NCI-H2029 (cell line): Measurements from ENCODE around the gene HNRNPUL2.
"Not testable (repeated sequence)": the region's sequence is repeated elsewhere in the genome, so short reads cannot be mapped to it uniquely, and the experiment has no call there.

Experiments used
- DNase-seq: peaks from one replicate; lab custom pipeline; 2025; lab: John Stamatoyannopoulos, UW

HNRNPUL2 gene

DNA sequence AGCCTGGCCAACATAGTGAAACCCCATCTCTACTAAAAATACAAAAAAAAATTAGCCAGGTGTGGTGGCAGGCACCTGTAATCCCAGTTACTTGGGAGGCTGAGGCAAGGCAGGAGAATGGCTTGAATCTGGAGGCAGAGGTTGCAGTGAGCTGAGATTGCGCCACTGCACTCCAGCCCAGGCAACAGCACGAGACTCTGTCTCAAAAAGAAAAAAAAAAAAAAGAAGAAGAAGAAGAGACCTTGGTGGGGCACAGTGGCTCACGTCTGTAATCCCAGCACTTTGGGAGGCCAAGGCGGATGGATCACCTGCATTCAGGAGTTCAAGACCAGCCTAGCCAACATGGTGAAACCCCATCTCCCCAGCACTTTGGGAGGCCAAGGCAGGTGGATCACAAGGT, 23.3 kb downstream of the HNRNPUL2 start:
- not testable (repeated sequence) for DNase-seq

DNA sequence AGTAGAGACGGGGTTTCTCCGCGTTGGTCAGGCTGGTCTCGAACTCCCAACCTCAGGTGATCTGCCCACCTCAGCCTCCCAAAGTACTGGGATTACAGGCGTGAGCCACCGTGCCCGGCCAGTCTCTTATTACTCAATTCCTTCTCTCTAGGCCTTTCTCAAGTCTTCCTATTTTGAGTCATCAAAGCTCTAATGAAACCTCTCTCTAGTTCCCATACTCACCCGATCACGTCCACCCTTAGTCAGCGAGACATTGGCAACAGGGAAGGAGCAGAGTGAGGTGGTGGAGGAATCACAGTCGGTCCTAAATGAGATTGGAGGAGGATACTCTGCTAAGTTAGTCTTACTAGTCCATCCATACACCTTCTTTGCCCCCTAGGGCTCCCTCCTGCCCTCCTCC, 25.0 kb downstream of the HNRNPUL2 start:
- DNase-seq, result no peak

DNA sequence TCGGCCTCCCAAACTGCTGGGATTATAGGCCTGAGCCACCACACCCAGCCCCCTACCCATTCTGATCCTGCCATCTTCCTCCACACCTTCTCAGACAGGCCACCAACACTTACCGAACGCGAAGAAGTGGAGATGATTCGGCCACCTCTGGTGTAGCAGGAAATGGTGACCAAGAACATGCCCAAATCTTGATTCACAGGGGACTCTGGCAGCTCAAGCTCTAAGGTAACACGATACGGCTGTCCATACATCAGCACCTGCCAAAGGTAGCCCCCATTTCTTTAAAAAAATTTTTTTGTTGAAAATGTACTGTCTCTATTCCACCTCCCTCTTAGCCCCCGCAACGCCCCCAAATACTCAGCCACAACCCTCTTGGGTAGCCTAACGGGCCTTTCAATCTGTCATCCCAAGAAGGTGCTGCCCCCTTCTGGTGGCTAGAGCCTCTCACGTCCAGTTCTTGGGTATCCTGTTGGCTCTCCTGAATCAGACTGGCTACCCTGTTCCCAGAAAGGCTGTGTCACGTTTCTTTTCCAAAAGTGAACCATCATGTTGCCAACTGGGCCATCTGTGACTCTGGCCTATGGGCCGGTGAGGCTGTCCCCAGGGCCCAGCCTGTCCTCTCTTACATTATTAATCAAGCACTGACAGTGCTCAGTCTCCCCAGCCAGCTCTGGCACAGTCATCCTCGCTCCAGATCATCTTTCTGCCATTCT, 32.6 kb downstream of the HNRNPUL2 start:
- DNase-seq, result peak; percentile 52

DNA sequence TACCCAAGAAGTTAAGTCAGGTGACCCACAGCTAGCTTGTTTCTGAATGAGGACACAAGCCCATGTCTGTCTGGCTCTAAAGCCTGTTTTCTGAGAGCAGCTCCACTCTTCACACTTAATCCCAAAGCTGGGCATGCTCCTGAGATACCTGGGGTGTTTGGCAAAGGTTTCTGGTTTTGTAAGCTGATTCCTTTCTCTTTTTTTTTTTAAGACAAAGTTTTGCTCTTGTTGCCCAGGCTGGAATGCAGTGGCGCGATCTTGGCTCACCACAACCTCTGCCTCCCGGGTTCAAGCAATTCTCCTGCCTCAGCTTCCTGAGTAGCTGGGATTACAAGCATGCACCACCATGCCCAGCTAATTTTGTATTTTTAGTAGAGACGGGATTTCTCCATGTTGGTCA, 33.6 kb downstream of the HNRNPUL2 start:
- DNase-seq, result not testable (repeated sequence)

DNA sequence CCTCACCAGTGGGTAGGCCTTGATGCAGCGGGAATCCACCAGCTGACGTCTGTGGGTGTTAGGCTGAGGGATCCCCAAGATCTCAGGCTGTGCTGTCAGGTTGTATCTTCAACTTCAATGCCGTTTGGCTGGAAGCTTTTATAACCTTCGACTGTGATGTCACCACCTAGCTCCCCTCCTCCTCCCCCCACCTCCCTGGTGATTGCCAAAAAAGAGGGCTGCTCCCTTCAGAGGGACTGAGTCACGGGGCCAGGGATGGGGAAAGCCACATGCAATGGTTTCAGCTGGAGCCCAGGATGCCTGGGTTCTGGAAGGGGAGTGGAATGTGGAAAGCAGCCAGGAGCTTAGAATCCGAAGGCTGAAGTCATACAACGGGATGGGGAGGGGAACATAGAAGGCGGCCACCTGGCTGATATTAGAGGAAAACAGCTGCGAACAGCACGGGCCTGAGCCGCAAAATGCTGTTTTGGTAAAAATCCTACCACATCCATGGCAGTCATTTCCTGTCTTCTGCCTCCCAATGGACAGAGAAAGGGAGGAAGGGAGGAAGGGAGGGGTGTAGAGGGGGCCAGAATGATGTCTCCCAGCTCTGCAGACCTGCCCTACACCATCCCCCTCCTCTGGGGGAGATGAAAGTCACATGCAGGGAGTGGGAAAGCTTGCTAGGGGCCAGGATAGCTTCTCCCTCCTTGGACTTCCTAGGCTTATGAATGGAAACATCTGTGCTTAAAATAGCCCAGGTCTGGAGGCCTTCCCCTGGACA, 37.7 kb downstream of the HNRNPUL2 start, which contains the start of gene LRRN4CL:
TSS of gene LRRN4CL (minus strand) at position 110 of the 763 bp plus-strand sequence. CDS start 1,022 bp downstream, outside the sequence.
- DNase-seq, result no peak

DNA sequence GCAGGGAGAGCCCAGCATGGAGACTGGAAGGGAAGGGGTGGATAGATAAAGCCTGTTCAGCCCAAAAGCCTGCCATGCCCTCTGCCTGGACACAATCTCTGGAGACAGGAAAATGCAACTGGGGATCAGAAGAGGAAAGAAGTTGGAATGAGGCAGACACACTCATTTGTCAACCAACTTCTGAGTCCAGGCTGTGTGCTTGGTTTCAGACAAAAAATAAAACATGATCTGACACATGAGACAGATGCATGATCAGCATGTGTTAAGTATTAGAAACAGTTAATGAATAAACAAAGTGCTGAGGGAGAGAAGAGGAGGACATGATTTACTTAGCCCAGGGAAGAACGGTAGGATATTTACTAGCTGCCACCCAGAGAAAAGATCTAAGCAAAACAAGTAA, 38.8 kb downstream of the HNRNPUL2 start:
- no peak for DNase-seq

DNA sequence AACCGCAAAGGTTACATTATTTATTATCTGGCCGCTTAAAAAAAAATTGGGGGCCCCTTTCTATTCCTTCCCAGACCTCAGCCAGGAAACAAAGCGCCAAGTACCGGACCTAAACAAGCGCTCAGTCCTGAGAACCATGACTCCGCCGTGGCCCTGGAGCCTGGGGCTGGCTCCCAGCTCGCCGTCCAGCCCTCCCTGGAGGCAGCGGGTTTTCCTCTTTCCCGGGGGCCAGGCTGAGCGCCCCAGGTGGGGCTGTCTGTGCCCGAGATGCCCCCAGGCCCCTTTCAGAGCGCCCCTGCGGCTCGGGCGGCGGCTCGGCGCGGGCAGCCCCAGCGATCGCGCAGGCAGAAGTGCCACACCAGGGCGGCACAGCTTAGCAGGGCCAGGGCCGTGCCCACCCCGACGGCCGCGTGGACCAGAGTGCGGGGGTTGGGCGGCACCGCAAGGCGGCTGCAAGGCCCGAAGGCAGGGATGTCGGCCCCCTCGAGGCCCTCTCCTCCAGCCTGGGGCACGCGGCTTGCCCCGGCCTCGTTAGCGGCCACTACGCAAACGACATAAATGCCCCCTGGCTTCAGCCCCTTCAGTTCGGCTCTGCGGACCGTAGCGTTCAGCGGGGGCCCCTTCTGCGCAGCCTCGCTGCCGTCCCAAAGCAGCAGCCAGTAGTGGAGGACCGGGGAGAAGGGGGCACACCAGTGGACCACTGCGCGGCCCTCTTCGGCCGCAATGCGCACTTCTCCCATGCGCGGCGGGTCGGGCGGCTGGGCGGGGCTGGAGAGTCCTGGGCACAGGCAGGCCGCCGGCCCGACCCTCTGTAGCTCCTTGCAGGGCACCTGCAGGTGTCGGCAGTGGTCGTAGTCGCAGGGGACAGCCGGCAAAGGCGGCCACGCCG, 39.5 kb downstream of the HNRNPUL2 start:
- no peak for DNase-seq

DNA sequence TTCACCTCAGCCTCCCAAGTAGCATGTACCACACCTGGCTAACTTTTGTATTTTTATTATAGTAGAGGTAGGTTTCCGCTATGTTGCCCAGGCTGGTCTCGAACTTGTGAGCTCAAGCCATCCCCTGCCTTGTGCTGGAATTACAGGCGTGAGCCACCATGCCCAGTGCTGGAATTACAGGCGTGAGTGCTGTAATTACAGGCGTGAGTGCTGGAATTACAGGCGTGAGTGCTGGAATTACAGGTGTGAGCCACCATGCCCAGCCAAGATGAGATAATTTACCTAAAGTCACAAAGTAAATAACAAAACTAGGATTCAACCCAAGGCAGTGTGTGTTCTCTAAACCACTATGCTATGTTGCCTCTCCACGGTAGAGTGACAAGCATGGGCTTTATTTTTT, 44.7 kb downstream of the HNRNPUL2 start:
- DNase-seq, result no peak

DNA sequence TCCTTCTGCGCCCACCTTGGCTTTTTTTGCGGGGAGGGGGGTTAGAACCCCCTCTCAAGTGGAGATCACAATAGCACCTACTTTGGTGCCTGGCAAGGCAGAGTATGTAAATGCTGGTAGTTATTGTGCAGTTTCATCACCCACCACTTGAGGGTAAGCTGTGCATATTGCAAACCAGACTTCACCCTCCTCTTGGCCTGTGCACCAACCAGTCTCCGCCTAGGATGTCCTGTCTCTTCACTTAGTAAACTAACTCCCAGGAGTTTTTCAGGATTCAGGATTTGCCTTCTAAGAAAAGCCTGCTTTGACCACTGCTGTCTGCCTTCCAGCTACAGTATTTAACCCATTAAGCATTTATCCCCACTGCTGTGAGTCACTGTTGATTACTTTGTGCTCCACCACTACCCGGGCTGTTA, 46.4 kb downstream of the HNRNPUL2 start:
- peak; percentile 38 for DNase-seq

DNA sequence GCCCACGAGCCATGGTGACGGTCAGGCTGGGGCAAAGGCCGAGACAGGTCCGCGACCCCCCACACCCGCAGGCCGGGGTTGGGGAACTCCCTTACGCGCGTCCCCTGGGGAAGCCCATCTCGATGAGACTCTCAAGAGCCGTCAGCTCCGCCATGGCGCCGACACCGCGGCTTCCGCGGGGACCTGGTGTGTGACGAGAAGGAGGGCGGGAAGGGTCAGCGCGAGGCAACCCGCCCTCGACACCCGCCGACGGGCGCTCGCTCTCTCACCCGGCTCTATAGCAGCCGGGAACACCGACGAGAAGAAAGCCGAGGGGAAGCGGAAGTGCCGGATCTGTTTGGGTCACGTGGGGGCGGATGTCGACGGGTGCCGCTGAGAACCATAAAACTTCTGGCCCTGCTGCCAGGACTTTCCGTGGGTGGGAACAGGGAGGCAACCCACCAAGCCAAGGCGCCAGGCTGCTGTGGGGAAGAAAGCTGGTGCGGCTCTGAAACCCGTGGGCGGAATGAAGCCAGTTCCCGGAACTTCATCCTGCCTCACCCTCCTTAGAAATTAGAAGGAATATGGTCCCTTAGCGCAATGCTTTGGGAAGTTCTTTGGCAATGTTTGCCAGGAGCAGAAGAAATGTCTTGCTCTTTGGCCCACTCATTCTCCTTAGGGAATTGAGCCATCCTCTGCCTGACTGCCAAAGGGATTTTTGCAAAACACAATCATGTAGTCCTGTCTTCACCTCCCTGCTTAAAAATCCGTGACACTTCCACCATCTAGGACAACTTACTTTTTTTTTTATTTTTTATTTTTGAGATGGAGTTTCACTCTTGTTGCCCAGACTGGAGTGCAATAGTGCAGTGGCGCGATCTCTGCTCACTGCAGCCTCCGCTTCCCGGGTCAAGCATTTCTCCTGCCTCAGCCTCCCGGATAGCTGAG, 48.2 kb downstream of the HNRNPUL2 start, which contains the start of gene UBXN1:
TSS of gene UBXN1 (minus strand) at position 304 of the 927 bp plus-strand sequence. CDS start at position 154, 150 bp downstream.
- DNase-seq, result peak; percentile 87

DNA sequence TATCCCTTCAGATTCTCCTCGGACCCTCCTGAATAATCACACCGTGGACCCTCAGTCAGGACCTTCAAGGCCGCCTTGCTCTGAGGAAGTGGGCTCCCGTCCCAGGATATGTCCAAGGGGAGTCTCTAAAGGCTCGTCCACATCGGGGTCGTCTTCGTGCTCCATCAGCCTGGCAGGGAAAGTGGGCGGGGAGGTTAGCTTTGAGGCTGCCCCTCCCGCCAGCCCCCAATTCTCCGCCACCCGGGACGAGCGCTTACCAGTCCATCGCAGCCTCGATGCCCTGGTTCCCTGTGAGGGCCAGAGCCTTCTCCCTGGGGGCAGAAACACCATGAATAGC, 48.9 kb downstream of the HNRNPUL2 start:
- DNase-seq, result no peak

DNA sequence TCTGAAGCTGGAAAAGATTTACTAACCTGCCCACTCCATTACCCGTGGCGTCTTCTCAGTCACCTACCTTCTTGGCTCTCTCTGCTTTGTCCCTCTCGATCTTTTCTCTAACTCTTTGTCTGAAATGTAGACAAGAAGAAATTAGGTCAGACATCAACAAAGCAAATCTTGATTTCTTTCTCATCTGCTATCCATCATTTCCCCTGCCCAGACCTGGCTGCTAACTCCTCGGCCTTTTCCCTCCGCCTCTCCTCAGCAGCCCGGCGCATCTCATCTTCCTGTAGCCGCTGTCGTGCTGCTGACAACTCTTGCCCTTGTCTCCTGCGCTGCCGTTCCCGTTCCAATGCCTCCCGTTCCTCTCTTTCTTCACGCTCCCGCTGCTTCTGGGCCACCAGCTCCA, 49.5 kb downstream of the HNRNPUL2 start:
- no peak for DNase-seq

DNA sequence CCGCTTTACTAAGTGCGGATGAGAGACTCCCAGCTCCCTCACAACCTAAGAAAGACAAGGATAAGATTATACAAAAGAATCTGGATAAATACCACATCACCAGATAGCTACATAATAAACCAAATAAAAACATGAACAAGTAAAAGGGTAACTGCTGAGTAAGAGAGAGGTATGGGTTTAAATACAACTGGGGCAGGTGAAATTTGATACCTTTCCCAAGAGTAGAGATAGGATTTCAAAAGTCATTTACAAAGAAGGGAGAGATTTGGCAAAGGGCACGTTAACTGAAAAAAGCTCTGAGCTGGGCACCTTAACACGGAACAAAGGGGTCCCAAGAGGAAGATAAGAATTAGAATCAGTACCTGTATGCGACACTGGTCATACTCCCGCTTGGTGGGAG, 50.1 kb downstream of the HNRNPUL2 start:
- DNase-seq, result no peak

DNA sequence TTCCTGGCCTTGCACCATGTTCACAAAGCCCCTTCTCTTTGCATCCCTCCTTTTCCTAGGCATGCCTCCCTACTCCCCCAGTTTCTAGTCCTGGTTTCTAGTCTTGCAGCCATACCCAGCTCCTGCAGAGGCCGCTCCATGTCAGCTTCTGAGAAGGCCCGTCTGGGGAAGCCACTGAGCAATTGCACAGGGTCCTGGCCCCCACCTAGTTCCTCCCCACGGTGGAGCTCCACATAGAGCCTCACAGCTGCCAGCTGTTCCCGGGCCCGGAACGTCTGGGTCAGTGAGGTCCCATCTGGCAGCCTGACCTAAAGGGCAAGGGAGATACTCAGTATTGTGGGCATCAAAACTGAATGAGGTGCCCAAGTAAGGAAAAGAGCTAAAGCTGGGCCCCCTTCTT, 50.6 kb downstream of the HNRNPUL2 start:
- no peak for DNase-seq

DNA sequence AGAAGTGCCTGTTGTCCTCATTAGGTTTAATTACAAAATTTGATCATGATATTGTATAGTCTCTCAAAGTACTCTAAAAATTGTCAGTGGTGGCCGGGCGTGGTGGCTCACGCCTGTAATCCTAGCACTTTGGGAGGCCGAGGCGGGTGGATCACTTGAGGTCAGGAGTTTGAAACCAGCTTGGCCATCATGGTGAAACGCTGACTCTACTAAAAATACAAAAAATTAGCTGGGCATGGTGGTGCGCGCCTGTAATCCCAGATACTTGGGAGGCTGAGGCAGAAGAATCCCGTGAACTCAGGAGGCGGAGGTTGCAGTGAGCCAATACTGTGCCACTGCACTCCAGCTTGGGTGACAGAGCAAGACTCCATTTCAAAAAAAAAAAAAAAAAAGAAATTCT, 51.8 kb downstream of the HNRNPUL2 start:
- DNase-seq, result not testable (repeated sequence)

DNA sequence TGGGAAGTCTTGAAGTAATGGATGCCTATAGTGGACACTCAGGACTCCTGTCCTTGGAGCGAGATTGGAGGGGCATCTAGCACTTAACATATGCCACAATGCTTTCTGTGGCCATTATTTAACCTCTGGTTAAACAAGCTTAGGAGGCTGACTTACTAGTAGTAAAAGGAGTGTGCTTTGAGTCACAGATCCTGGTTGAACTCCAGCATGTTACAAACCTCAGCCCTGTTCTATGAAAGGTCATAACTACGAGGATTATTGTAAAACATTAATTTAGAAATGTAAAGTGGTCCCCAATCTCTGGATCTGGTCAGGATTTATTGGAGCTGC, 54.1 kb downstream of the HNRNPUL2 start:
- no peak for DNase-seq

DNA sequence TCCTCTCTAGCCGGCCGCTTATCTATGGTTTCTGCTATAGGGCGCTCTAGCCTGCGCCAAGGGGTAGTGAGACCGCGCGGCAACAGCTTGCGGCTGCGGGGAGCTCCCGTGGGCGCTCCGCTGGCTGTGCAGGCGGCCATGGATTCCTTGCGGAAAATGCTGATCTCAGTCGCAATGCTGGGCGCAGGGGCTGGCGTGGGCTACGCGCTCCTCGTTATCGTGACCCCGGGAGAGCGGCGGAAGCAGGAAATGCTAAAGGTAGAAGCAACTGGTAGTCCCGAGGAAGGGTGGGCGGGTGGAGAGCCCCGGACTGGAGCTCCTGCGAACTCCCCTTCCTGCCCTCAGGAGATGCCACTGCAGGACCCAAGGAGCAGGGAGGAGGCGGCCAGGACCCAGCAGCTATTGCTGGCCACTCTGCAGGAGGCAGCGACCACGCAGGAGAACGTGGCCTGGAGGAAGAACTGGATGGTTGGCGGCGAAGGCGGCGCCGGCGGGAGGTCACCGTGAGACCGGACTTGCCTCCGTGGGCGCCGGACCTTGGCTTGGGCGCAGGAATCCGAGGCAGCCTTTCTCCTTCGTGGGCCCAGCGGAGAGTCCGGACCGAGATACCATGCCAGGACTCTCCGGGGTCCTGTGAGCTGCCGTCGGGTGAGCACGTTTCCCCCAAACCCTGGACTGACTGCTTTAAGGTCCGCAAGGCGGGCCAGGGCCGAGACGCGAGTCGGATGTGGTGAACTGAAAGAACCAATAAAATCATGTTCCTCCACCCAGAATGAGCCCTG, 55.5 kb downstream of the HNRNPUL2 start, which contains the start of the genes LBHD1 and UQCC3:
TSS of gene LBHD1 (minus strand) at position 660 of the 782 bp plus-strand sequence. CDS start 2,236 bp downstream, outside the sequence.
TSS of gene UQCC3 (plus strand) at position 66 of the 782 bp plus-strand sequence. CDS start at position 139, 73 bp downstream.
- DNase-seq, result peak; percentile 79

DNA sequence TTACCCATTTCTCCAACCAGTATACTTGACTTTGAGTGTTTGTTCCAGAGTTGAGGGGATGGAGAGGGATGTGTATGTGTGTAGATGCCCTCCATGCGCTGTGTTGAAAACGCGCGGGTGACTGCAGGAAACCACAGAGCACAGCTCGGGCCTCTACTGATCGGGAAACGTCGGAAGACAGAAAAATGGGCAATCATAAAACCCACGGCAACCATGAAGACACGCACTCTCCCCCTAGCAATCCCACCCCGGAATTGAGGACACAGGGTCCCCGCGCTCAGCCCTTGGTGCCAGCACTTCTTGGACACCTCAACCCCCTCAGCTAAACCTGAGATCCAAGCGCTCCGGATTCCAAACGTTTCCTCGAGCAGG, 56.0 kb downstream of the HNRNPUL2 start:
- no peak for DNase-seq

DNA sequence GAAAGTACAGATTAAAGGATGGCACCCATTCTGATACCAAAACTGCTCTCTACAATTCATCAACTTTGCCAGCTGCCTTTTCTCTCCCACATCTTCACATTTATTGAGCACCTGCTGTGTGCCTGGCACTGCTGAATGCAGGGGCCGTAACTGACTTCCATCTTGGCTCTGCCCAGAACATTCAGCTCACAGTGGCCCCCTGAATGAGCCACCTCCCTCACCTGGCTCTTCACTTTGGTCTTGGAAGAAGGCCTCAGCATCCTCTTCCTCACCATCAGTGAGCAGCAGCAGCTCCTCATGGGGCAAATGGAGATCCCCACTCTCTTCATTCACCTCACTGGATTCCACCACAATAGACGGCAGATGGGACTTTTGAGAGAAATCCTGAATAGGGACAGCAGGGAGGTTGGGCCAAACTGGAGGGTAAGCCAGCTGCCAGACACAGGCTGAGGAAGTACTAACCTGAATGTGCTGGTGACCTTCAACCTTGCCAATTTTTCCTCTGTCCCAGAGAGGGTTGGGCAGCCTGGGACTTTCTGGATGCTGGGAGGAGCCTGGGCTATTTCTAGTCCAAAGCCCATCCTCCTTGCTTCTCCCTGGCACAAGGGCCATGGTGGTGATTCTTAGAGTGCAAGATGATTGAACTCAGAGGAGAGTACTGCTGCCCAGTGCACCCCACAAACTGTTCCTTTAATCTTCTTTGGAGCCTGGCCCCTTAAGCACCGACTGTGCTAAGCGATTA, 57.7 kb downstream of the HNRNPUL2 start:
- no peak for DNase-seq

DNA sequence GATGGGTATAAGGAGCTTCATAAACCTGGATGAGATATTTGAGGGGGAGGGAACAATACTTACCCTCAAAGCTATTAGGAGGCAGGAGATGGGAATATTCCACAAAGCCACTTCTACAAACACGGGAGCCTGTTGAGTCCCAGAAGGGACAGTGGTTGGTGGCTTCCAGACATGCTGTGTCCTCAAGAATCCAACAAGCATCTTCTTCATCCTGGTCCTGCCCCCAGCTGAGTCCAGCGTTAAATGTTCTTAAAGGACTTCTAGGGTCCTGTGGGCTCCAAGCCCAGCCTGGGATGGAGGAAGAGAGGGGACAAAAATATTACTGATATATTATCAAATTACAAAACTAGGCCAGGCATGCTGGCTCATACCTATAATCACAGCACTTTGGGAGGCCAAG, 59.8 kb downstream of the HNRNPUL2 start:
- DNase-seq, result no peak
